HepG2 (cell line): ENCODE data around the gene UPB1. TPM values are rescaled to one million over a fixed set of nuclear protein-coding genes. Genes with fewer than 3 reads are reported as not detected.

Source experiments
- ATAC-seq: fragments of 200-7000 bp; cut with Tn5 transposase; 3 replicates; pipeline ENCODE4 v1.9.1; 2020; ENCODE audit warnings: mild to moderate bottlenecking, moderate library complexity
- BruUV-seq: library from RNA; stranded (reverse); fragments of 400-500 nt; replicated peaks from 2 replicates; lab custom pipeline; 2021; lab: Mats Ljungman, UMichigan
- CTCF ChIA-PET: fragments of 300-600 bp; formaldehyde crosslinking; extraction: SDS; loops from one replicate; lab custom pipeline; 2021; ENCODE audit warnings: low total read pairs, inconsistent platforms, low intra/inter-chr PET ratio; lab: Yijun Ruan, JAX
- POLR2A ChIA-PET: fragments of 350-600 bp; sonication (Branson Sonifier 250); formaldehyde crosslinking; loops from one replicate; lab custom pipeline; 2020; ENCODE audit warnings: antibody characterized with exemption, inconsistent platforms; lab: Yijun Ruan, JAX
- DNase-seq: peaks from one replicate; pipeline ENCODE4 v3.0.0-alpha.2; 2015; ENCODE audit warnings: low spot score
- FAIRE-seq: peaks from 3 replicates; lab custom pipeline; 2011; peaks lifted over from hg19 to GRCh38; lab: Jason Lieb, UNC
- H2AFZ ChIP-seq: one replicate; pipeline ENCODE4 v1.6.1; 2011; ENCODE audit warnings: low read length, inconsistent platforms
- H3K27ac ChIP-seq: fragments of 300-600 bp; 3 replicates; pipeline ENCODE4 v1.8.0; 2011; ENCODE audit warnings: mixed run types, mild to moderate bottlenecking, mixed read lengths, low read length, inconsistent platforms; ENCODE audit not compliant: insufficient read depth; ENCODE audit errors: extremely low read length
- H3K27me3 ChIP-seq, 2 experiments: fragments of 200-600 bp in 1 of 2; 2 replicates in 1 of 2; 3 replicates in 1 of 2; pipeline versions ENCODE4 v1.6.0 to v1.8.0; 2011; ENCODE audit warnings: low read length in 2 of 2, mild to moderate bottlenecking in 2 of 2, moderate library complexity in 2 of 2, inconsistent platforms in 1 of 2; ENCODE audit not compliant: insufficient read depth in 2 of 2, control insufficient read depth in 1 of 2
- H3K36me3 ChIP-seq, 2 experiments: fragments of 200-600 bp in 1 of 2; replicated peaks in 1 of 2; 2 replicates in 1 of 2; 3 replicates in 1 of 2; pipeline versions ENCODE4 v1.5.1 to v1.8.0; 2011; ENCODE audit warnings: low read length in 2 of 2, inconsistent platforms in 1 of 2; ENCODE audit not compliant: insufficient read depth in 2 of 2, control insufficient read depth in 1 of 2
- H3K4me1 ChIP-seq: 2 replicates; pipeline ENCODE4 v1.5.1; 2012; ENCODE audit warnings: low read length, inconsistent platforms; ENCODE audit not compliant: insufficient read depth
- H3K4me2 ChIP-seq: 2 replicates; pipeline ENCODE4 v1.6.0; 2011; ENCODE audit warnings: low read depth, low read length, inconsistent platforms
- H3K4me3 ChIP-seq, 3 experiments: fragments of 200-600 bp in 1 of 3; sonication (generic), shearing (Covaris generic) in 1 of 3; replicated peaks in 1 of 3; 2 replicates each; pipeline ENCODE4 v1.5.1; 2011 to 2016; ENCODE audit warnings: low read length in 3 of 3, inconsistent platforms in 2 of 3, low read depth in 2 of 3, mild to moderate bottlenecking in 2 of 3, control low read depth in 1 of 3, mixed read lengths in 1 of 3; ENCODE audit not compliant: insufficient read depth in 1 of 3
- H3K79me2 ChIP-seq: one replicate; pipeline ENCODE4 v1.6.1; 2011; ENCODE audit warnings: low read length, inconsistent platforms; ENCODE audit not compliant: insufficient read depth
- H3K9ac ChIP-seq: 2 replicates; pipeline ENCODE4 v1.6.0; 2011; ENCODE audit warnings: mild to moderate bottlenecking, low read depth, low read length, inconsistent platforms; ENCODE audit not compliant: insufficient read depth
- H3K9me3 ChIP-seq: 2 replicates; pipeline ENCODE4 v1.5.1; 2012; ENCODE audit warnings: mild to moderate bottlenecking, low read length
- H4K20me1 ChIP-seq: 2 replicates; pipeline ENCODE4 v1.6.0; 2011; ENCODE audit warnings: inconsistent platforms, mild to moderate bottlenecking, low read length, moderate library complexity; ENCODE audit not compliant: insufficient read depth
- ASH2L ChIP-seq: fragments of 300-600, 200-600 bp; sonication (generic); IDR thresholded peaks from 2 replicates; pipeline ENCODE4 v1.7.0; 2017; ENCODE audit warnings: low read depth, mild to moderate bottlenecking, moderate library complexity, mixed read lengths, low read length; ENCODE audit not compliant: insufficient read length
- CBX2 ChIP-seq, 2 experiments: fragments of 200-600 bp in 1 of 2; sonication (generic); formaldehyde crosslinking in 1 of 2; IDR thresholded peaks; 2 replicates each; pipeline versions ENCODE4 v1.7.0 to v1.8.1; 2018 to 2022; ENCODE audit warnings: low read depth in 2 of 2, low read length in 1 of 2, mild to moderate bottlenecking in 1 of 2, missing genetic modification reagents in 1 of 2
- DNMT1 ChIP-seq: sonication (generic); formaldehyde crosslinking; IDR thresholded peaks from 2 replicates; pipeline ENCODE4 v1.5.1; 2020; ENCODE audit warnings: mild to moderate bottlenecking, missing genetic modification reagents
- FOXA3 ChIP-seq: IDR thresholded peaks from 2 replicates; pipeline ENCODE4 v1.6.1; 2016; ENCODE audit warnings: missing genetic modification reagents, missing compliant biosample characterization
- GABPB1 ChIP-seq: IDR thresholded peaks from 2 replicates; pipeline ENCODE4 v1.6.1; 2016; ENCODE audit warnings: mild to moderate bottlenecking, missing genetic modification reagents, moderate library complexity, missing compliant biosample characterization
- GATAD1 ChIP-seq: IDR thresholded peaks from 2 replicates; pipeline ENCODE4 v1.6.1; 2016; ENCODE audit warnings: missing genetic modification reagents, missing compliant biosample characterization
- ISL2 ChIP-seq: sonication (generic); formaldehyde crosslinking; IDR thresholded peaks from 2 replicates; pipeline ENCODE4 v1.5.0; 2020; ENCODE audit warnings: missing genetic modification reagents
- KDM5A ChIP-seq: fragments of 200-600 bp; sonication (generic); IDR thresholded peaks from 2 replicates; pipeline ENCODE4 v1.7.0; 2018; ENCODE audit warnings: antibody characterized with exemption, mild to moderate bottlenecking, low read length, borderline replicate concordance
- KLF12 ChIP-seq: sonication (generic); formaldehyde crosslinking; IDR thresholded peaks from 2 replicates; pipeline ENCODE4 v1.4.0; 2020; ENCODE audit warnings: missing genetic modification reagents, borderline replicate concordance
- MED13 ChIP-seq: sonication (generic); formaldehyde crosslinking; IDR thresholded peaks from 2 replicates; pipeline ENCODE4 v1.5.0; 2020; ENCODE audit warnings: missing genetic modification reagents
- PPARG ChIP-seq: conservative IDR thresholded peaks from 2 replicates; pipeline ENCODE4 v1.6.1; 2016; ENCODE audit warnings: missing biosample characterization, missing genetic modification reagents
- PRDM4 ChIP-seq: sonication (generic); formaldehyde crosslinking; IDR thresholded peaks from 2 replicates; pipeline ENCODE4 v1.9.0; 2021; ENCODE audit warnings: missing genetic modification reagents, borderline replicate concordance
- SIX1 ChIP-seq: sonication (generic); formaldehyde crosslinking; IDR thresholded peaks from 2 replicates; pipeline ENCODE4 v1.4.0; 2020; ENCODE audit warnings: missing genetic modification reagents, borderline replicate concordance
- ZBTB34 ChIP-seq: sonication (generic); formaldehyde crosslinking; IDR thresholded peaks from 2 replicates; pipeline ENCODE4 v1.8.0; 2022; ENCODE audit warnings: mild to moderate bottlenecking, missing genetic modification reagents
- ZFP1 ChIP-seq: IDR thresholded peaks from 2 replicates; pipeline ENCODE4 v1.6.1; 2016
- ZNF264 ChIP-seq: sonication (generic); formaldehyde crosslinking; IDR thresholded peaks from 2 replicates; pipeline ENCODE4 v1.4.0; 2020; ENCODE audit warnings: missing genetic modification reagents
- ZNF30 ChIP-seq: sonication (generic); formaldehyde crosslinking; IDR thresholded peaks from 2 replicates; pipeline ENCODE4 v1.5.0; 2020; ENCODE audit warnings: mild to moderate bottlenecking, missing genetic modification reagents
- ZNF639 ChIP-seq: conservative IDR thresholded peaks from 2 replicates; pipeline ENCODE4 v1.6.1; 2018; ENCODE audit warnings: missing genetic modification reagents
- WGBS: methylation state at CpG from one replicate; pipeline ENCODE4 v1.1.6; 2017; ENCODE audit warnings: low lambda C conversion rate; 5-methylcytosine and 5-hydroxymethylcytosine counted together
- in situ Hi-C: cut with HindIII; loops from 2 replicates; pipeline ENCODE4 v1.10.0; 2017; ENCODE audit warnings: low pct_unique_long_range_greater_than_20kb; ENCODE audit not compliant: extremely low pct_ligation_motif_present
- intact Hi-C: fragments of 100-400 bp; cut with micrococcal nuclease; formaldehyde crosslinking; loops from one replicate; pipeline ENCODE4 v1.10.0; 2022; ENCODE audit not compliant: unreplicated experiment
- polyA plus RNA-seq, 8 experiments: library from polyadenylated mRNA; depleted of rRNA in 3 of 8; stranded (reverse) in 7 of 8; unstranded in 1 of 8; fragments of >200 nt; fragmentation: Illumina TruSeq in 4 of 8; extraction: Trizol in 4 of 8; gene quantifications; 2 replicates each; pipeline versions ENCODE4 v1.2.1 to v1.2.3, GENCODE V29; 2011 to 2016; ENCODE audit warnings: low read depth in 4 of 8, missing spikeins in 1 of 8, mixed read lengths in 1 of 8; ENCODE audit not compliant: insufficient read depth in 1 of 8
- total RNA-seq, 5 experiments: library from RNA; depleted of rRNA; stranded (reverse); fragments of >200 nt; fragmentation: Illumina TruSeq; extraction: Trizol; gene quantifications; 2 replicates each; pipeline ENCODE4 v1.2.3, GENCODE V29; 2016; ENCODE audit warnings: low read depth in 1 of 5
- TF ChIP-seq, protein P1 (sequence below): sonication (generic); formaldehyde crosslinking; IDR thresholded peaks from 2 replicates; pipeline ENCODE4 v1.4.0; 2020; ENCODE audit warnings: mild to moderate bottlenecking, missing genetic modification reagents

The UPB1 gene
- total and polyA plus RNA-seq, 2 of the 13 experiments (the other 11 are each of a cell fraction or from before 2014, with no cell fraction given) = 0.38 to 1.2 TPM

- peaks cover 100% of the 10 kb centered on the region for H3K4me1 ChIP-seq
- FAIRE-seq = peak; percentile 60
- H3K9me3 ChIP-seq = no peaks in the 10 kb centered on the region
- H3K36me3 ChIP-seq = no peaks in the 10 kb centered on the region
- H3K4me2 ChIP-seq = peak overlapping the region; percentile 92
- peak overlapping the region; percentile 69 for H3K9ac ChIP-seq
- intact Hi-C loops (loop anchor here (2.0 to 10.0 kb wide), 2 partner anchors 14 to 232 kb away; partner anchors contain the start of gene SPECC1L), in situ Hi-C loops (no loop called here)
- ChIA-PET POLR2A (interaction anchor here (0.7 to 3.8 kb wide), 24 partner anchors 7 to 124 kb away, joined by 3 to 46 read pairs (median 6); partner anchors contain the start of genes ADORA2A and GUCD1), CTCF (no interaction called here)
- 8% methylated on average over 6 of the region's 6 CpGs for WGBS
- H3K79me2 ChIP-seq = no peaks in the 10 kb centered on the region
- peak overlapping the region in 2 of 3 experiments; percentile 23 to 54; a peak in 3 of 6 replicates for H3K4me3 ChIP-seq
- H3K27me3 ChIP-seq = no peaks in the 10 kb centered on the region
- peak overlapping the region; percentile 99 for H3K27ac ChIP-seq
- DNase-seq = peak; percentile 75
- no peaks in the 10 kb centered on the region for H4K20me1 ChIP-seq
- ATAC-seq = peak; percentile 61
- no peak overlapping the region for H2AFZ ChIP-seq
- TSS peak; percentile 91 for BruUV-seq
- TF ChIP-seq GABPB1 (peak; percentile 19; the same call in 1 of the 2 replicates), PRDM4 (CRISPR knock-in tag) (no peak), GATAD1 (CRISPR knock-in tag) (peak; percentile 49), ZNF30 (CRISPR knock-in tag) (0 out of 2 replicates have a peak, but pooled peaks have one; percentile 43), CBX2 (IDR thresholded peaks at IDR 0.05; ENCODE audit: low read depth, low read length) (no peak), CBX2 (CRISPR knock-in tag; IDR thresholded peaks at IDR 0.05; ENCODE audit: low read depth) (no peak), DNMT1 (no peak), ZNF639 (no peak), ISL2 (CRISPR knock-in tag) (0 out of 2 replicates have a peak, but pooled peaks have one; percentile 36), ASH2L (peak; percentile 52), ZBTB34 (CRISPR knock-in tag) (0 out of 2 replicates have a peak, but pooled peaks have one; percentile 12), MED13 (CRISPR knock-in tag) (peak; percentile 62; the same call in 1 of the 2 replicates), SIX1 (no peak), FOXA3 (CRISPR knock-in tag) (peak; percentile 97), KLF12 (CRISPR knock-in tag) (no peak), ZFP1 (CRISPR knock-in tag) (0 out of 2 replicates have a peak, but pooled peaks have one; percentile 31), KDM5A (no peak), PPARG (CRISPR knock-in tag) (peak; percentile 15; the same call in 1 of the 2 replicates), ZNF264 (CRISPR knock-in tag) (no peak)
- TF ChIP-seq, protein P1, sequence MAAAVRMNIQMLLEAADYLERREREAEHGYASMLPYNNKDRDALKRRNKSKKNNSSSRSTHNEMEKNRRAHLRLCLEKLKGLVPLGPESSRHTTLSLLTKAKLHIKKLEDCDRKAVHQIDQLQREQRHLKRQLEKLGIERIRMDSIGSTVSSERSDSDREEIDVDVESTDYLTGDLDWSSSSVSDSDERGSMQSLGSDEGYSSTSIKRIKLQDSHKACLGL (CRISPR knock-in tag) = no peak
Measured at GRCh38 chr22:24506802-24507438, 11.8 kb downstream of the UPB1 start.
